HG03097 (cell line): ENCODE measurements around the gene PARVA.

Experiments used
- ATAC-seq: cut with Tn5 transposase; IDR thresholded peaks from one replicate; pipeline ENCODE4 v1.9.1; 2021; ENCODE audit not compliant: unreplicated experiment, low FRiP score

The PARVA gene

DNA sequence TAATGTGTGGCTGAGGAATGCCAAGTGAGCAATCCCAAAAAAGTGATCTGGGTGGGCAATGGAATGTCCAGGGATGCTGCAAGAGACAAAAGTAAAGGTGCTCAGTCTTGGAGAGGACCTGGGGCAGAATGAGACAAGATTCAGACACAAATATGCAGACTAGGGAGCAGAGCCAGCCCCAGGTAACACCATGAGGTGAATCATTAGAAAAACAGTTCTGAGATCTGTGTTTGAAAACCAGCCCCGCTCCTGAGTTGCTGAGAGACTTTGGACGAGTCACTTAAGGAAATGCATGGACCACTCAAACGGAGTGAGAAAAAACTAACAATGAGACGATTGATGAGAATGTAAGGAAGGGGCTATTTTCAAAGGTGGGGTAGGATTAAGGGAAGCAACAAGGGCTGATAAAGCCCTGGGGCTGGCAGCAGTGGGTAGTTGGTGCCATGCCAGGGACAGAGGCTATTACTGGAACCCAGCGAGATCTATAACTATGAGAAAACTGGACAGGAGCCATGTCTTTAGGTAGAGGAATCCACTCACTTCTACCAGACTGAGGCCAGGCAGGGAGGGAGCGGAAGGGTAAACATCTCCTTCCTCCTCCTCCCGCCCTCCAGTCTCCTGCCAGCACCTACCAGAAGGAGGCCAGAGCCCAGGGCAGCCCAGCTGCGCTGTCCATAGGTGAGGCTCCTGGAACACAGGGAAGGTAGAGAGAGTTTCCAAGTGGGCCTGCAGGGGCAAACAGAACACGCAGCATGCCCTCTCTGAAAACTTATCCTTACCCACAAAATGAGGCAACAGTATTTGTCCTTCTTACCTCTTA is 166.4 kb downstream of the PARVA start:
- ATAC-seq: no peak

DNA sequence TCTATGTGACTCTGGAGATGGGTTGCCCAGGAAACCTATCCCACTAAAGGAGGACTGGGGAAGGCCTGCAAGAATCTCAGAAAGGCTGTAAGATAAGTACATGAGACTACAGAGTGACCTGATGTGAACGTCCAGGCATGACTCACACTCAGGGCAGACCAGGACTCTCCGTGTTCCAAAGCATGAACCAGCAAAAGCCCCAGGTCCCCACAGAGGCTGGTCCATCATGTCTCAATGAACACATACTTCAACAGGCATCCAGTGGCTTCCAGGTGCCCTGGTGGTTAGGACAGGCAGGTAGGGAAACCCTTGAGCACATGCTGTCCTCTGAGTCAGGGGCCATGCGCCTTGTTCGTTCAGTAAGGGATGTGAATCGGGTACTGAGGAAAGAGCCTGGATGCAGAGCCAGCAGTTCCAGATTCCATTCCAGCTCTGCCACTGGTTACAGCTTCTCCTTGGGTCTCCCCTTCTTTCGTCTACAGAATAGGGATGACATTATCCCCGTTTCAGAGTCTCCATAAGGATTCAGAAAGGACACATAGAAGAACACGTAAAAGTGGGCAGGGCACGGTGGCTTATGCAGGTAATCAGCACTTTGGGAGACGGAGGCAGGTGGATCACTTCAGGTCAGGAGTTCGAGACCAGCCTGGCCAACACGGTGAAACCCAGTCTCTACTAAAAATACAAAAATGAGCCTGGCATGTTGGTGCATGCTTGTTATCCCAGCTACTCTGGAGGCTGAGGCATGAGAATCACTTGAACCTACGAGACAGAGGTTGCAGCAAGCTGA is 167.8 kb downstream of the PARVA start:
- ATAC-seq: no peak

DNA sequence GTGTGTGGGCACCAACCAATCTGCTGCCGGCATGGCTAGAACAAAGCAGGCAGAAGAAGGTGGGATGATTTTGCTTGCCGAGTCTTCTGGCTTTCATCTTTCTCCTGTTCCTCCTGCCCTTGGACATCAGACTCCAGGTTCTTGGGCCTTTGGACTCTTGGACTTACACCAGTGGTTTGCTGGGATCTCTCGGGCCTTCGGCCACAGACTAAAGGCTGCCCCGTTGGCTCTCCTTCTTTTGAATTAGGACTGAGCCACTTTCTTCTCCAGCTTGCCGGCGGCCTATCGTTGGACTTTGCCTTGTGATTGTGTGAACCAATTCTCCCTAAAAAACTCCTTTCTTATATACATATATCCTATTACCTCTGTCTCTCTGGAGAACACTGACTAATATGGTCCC is 168.8 kb downstream of the PARVA start:
- ATAC-seq: no peak

DNA sequence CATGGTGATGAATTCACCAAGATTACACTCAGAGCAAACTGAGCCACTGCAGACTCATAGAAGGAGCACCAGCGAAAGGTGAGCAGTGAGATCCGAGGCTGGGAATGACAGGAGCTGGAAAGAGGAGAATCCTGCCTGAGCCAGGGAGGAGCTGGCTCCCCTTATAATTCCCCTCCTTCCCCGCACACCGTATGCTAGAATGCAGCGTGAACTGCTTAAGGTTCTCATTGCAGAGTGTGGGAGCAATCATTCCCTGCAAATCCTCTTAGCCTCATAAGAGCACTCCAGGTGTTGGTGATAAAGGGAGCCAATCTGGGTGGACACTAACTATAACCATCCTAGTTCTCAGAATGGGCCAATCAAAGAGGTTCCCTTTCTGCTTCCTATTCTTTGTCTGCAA is 169.3 kb downstream of the PARVA start:
- no peak for ATAC-seq

DNA sequence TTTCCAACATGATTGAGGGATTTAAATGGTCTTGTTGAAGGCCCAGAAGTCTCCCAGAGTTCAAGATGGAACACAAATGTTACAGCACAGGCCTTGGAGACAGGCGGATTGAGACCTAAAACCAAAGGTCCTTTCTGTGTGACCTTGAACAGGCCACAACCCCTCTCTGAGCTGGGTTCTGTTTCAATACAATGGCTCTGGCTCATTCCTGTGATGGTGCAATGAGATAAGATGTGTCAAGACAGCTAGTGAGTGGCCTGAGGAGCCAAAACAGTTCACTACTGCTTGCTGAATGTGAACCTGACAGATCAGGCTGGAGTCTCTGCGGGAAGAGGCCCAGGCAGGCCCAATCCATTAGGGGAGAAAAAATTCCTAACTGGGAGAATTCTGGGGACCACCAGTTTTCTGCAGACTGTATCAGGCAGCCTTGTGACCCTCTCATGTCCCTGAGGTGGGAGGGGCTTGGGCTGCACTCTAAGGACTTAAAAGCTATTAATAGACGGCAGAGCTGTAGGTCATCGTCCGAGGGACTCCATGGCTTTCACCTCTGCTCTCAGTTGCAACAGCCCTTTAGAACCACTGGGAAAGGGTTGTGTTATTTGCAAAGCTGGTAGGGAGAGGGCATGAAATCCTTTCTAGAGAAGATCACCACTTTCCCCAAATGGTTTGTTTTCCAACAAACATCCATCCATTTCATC is 170.7 kb downstream of the PARVA start:
- ATAC-seq: no peak

DNA sequence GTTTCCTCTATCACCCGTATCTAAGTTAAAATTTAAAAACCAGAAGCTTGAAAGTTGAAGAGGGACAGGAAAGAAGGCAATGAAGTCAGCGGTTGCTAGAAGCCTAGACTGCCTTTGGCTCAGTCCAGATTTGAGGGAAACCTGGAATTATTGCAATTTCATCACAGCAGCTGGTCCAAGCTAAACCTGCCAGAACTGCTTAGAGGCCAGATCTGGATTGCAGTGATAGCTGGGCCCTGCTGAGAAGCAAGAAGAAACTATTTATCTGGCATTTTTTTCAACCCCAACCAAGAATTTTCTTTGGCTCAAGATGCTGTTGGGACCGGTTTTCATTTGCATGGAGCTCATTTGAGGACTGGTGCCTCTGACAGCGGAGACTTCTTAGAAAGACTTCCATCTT is 175.3 kb downstream of the PARVA start:
- ATAC-seq: no peak

DNA sequence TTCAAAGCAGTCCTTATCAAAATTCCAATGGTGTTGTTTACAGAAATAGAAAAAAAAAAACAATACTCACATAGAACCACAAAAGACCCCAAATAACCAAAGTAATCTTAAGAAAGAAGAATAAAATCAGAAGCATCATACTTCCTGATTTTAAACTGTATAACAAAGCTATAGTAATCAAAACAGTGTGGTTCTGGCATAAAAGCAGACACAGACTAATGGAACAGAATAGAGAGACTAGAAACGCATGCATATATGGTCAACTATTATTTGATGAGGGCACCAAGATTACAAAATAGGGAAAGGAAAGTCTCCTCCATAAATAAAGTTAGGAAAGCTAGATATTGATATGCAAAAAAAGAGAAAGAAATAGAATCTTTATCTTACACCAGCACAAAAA is 176.8 kb downstream of the PARVA start:
- ATAC-seq: no peak

DNA sequence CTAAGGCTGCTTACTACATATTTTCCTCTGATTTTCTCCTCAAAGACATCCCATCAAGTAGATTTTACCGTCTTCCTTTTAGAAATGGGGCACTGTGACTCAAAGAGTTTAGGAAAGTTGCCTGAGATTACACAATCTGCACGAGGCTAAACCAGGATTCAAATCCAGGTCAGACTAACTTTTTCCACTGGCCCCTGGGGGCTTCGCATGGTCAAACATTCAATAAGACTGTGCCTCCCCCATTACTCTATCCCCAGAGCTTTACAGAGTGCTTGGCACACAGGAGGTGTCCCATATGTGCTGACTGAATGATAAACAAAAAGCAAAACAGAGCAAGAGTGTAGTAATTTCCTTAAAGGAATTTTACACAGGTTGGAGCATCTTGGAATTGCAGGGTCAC is 178.8 kb downstream of the PARVA start:
- no peak for ATAC-seq

DNA sequence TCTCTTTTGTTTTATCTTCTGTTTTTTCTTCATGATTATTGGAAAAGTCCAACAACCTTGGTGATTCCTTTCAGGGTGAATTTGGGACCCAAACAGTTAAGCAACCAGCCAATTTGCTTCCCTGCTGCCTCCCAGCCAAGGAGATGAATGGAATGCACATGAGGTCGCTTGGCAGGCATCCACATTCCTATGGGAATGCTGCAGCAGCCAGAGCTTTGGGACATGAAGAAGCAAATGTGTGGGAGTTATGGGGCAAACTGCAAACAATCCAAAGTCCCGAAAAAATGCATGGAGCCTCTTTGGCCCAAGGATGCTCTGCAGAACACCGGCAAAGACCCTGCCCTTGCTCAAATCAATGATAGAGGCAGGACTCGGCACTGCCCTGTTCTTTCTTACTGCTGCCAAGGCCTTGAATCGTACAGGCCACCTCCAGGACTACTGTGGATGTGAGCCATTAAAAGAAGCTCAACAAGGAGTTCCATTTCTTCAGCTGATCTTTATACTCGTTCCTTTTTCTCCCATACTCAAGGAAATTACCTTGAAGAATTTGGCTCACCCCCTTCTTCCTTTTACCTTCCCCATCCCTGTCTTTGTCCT is 179.5 kb downstream of the PARVA start:
- no peak for ATAC-seq

DNA sequence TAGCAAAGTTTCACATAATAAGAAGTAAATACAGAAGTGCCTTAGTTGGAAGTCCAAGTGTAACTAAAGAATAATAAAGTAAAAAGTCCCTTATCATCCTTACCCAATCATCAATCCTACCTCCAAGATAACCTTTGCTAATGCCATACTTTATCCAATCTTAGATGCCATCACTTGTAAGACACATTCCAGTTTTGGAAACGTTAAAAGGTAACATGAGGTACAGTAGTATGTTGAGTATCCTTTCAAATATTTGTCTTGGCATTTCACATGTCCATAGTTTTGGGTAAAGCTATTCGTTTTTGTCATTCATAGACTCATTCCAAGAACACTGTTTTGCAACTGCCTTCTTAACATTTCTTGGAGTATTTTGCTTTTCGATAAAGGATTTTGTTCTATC is 181.6 kb downstream of the PARVA start:
- no peak for ATAC-seq

DNA sequence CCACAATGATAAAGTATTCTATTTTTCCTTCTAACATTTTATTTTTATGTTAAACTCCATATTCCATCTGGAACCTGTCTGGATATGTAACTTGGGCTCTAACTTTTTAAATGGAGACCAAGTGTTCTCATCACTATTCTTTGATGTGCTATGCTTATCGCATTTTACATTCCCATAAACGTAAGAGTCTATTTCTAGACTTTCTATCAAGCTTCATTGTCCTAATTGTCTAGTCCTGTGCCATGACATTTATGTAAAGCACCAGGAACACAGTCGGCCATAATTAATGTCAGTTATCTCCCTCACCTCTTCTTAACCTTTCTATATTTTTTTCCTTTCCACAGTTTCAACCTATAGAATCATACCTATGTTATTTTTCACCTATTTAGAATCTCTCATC is 183.0 kb downstream of the PARVA start:
- ATAC-seq: no peak

DNA sequence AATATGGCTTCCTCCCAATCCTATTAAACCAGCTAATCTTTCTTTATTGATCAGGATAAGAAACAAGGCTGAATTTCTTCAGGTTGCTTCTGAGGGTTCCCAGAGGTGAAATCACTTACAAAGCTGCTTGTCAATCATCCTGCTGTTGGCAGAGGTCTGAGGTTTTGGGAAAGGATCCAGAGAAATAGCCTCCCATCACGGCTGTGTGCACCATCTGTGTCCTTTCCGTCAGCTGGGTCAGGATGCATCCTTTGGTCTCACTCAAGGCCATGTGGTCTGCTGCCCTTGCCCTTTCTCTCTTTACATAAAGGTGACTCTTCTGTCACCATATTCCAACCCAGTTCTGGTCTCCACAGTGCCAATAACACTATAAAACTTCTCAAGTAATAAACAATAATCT is 183.5 kb downstream of the PARVA start:
- ATAC-seq: no peak

DNA sequence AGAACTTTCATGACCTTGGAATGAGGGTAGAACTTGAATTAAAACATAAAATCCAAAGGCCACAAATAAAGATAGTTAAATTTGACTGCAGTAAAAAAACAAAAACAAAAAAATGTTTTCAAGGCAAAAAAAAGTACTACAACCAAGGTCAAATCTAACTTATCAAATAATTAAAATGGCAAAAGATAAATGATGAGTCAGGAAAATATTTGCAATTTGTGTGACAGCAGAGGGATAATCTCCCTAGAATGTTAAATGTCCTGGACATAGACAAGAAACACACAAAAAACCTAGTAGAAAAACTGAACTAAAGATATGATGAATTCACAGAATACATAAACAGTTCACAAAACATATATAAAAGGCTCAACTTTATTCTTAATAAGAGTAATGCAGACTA is 186.6 kb downstream of the PARVA start:
- ATAC-seq: no peak

DNA sequence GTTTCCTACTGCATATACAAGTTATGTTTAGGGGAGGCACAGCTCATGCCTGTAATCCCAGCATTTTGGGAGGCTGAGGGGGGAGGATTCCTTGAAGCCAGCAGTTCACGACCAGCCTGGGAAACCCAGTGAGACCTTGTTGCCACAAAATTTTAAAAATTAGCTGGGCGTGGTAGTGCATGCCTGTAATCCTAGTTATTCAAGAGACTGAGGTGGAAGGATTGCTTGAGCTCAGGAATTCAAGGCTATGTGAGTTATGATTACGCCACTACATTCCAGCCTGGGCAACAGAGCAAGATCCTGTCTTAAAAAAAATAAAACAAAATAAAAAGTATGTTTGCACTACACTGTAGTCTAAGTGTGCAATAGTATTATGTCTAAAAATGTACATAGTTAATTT is 188.0 kb downstream of the PARVA start:
- no peak for ATAC-seq

DNA sequence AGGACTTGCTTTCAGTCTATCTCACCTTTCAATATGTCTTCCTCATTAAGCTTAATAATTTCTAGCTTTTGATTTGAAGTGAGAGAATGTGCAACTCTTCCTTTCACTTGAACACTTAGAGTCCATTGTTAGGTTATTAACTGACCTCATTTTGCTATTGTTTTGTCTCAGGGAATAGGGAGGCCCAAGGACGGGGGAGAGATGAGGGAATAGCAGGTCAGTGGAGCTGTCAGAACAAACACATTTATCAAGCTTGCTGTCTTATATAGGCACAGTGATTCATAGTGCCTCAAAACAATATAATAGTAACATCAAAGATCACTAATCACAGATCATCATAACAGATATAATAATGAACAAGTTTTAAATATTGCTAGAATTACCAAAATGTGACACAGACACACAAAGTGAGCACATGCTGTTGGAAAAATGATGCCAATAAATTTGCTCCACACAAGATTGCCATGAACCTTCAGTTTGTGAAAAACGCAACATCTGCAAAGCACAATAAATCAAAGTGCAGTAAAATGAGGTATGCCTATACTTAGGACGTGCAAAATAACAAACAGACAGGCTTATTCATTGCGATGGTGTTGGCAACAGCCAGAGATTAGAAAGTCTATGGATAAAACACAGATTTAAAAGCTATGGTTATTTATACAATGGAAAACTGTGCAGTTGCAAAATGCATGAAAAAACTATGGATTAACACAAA is 190.5 kb downstream of the PARVA start:
- ATAC-seq: no peak

DNA sequence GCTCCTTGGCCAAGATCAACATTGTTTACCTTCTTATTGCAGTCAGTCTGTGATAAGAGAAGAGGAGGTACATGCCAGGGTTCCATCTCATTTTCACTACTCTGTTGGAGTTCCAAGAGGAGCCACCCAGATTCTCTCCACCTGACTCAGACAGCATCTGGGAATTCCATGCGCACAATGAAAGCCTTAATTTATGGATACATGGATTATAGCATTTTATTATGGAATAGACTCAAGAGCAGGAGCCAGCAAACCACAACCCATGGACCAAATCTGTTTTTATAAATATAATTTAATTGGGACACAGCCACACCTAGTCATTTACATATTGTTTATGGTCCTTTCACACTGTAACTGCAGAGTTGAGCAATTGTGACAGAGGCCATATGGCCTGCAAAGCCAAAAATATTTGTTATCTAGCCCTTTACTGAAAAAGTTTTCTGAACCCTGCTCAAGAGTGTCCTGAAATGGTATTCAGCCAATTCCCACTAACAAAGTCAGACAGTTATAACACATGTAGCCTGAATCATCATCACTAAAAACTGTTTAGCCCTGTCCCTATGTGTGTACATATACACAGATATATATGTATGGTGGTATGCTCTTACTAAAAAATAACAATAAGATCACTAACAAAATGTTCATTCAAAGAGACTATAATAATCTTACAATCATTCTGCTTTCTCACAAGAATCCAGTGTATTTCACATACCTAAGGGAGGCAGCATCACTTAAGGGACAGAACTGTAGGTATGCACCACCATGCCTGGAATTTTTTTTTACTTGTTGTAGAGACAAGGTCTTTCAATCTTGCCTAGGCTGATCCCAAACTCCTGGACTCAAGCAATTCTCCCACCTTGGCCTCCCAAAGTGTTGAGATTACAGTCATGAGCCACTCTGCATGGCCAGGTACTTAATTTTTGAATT is 192.4 kb downstream of the PARVA start:
- no peak for ATAC-seq

DNA sequence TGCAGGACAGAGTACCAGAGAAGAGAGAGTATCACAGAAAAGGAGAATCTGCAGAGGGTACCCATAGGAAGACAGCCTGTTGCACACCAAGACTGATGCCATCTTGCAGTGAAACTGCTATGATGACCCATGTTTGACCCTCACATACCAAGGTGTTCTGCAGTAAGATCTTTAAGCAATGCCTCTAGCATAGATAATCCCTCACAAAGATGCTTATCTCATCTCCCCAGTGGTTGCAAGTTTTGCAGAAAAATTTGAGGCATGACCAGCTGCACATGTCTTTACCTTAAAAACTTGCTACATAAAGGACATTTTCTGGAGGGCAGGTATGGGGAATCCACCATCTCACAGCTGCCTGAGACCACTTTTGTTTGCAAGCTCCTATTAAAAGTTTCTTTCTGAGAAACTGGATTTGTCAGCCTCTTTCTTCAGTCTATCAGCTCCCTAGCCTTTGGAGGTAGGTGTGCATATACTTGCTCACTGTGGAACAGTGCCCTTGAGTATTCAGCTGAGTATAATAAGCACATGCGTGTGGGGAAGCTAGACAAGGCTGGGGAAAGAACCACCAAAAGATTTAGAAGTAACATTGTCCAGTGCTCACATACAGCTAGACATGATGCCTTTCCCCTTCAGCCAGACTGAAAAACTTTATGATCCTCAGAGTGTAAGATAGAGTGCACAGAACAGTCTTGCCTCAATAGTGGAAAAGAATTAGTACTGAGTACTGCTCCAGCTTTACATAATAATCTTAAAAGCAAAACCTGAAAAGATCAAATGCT is 196.5 kb downstream of the PARVA start:
- ATAC-seq: no peak

DNA sequence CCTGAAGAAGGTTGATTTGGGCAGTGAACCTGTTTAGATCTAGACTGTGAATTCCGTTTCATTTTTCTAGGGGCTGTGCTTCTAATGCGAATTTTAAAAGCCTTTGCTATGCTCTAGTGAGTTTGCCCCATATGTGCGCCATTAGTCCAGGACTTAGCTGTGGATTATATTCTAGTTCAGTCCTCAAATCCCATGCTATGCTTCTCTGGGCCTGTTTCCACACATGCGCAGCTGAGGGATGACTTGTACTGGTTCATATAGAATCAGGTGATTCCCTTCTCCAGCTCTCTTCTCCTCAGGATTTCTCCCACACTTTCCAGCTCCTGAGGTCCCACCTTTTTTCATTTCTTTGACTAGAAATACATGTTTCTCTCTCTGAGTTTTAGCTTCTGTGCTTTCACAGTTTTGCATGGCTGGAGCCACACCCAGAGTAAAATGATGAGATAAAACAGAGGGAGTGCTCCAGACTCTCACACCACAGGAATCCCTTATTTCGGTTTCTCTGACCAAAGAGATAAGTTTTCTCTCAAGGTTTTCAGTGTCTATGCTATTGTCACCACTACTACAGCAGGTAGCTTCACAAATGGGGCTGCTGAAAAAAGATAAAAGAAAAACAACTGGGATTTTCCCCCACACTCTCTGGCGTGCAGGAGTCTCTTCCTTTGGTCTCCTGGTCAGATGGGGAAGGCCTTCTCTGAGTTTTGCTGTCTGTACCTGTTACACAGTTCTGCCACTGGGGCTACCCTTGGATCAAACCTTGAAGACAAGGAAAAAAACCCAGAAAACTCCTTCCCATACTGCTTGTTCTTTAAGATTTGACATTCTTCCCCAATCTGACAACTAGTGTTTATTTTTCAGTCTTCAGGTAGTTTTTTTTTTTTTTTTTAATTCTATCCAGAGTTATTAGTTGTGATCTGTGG is 200.6 kb downstream of the PARVA start:
- no peak for ATAC-seq
